AG08395 (cell line): ENCODE results near the gene ARSA.
"Not testable (repeated sequence)": the region's sequence is repeated elsewhere in the genome, so short reads cannot be mapped to it uniquely, and the experiment has no call there.

Source experiments
- DNase-seq: peaks from one replicate; pipeline ENCODE4 v3.0.0; 2012; ENCODE audit warnings: mixed read lengths, low spot score

Gene ARSA

GRCh38 chr22:50627642-50628542 lies at the start of gene ARSA:
Gene ARSA (minus strand): TSS chr22:50628152. CDS start chr22:50627779, 373 bp downstream.
- DNase-seq = peak; percentile 94

- no peak for DNase-seq
Observed at GRCh38 chr22:50676661-50677492, 48.9 kb upstream of the ARSA start.

- no peak for DNase-seq
Observed at GRCh38 chr22:50676180-50676636, 48.3 kb upstream of the ARSA start.

- no peak for DNase-seq
Observed at GRCh38 chr22:50675553-50676179, 47.7 kb upstream of the ARSA start.

GRCh38 chr22:50674606-50675552 lies 46.9 kb upstream of the ARSA start:
- DNase-seq = peak; percentile 4

GRCh38 chr22:50674130-50674500 lies 46.2 kb upstream of the ARSA start:
- peak; percentile 2 for DNase-seq

- DNase-seq = peak; percentile 2
Observed at GRCh38 chr22:50673231-50674129, 45.5 kb upstream of the ARSA start.

- DNase-seq = peak; percentile 2
Observed at GRCh38 chr22:50672471-50673230, 44.7 kb upstream of the ARSA start, which contains the start of gene SHANK3. Gene SHANK3 (plus strand): TSS chr22:50672823.

GRCh38 chr22:50672041-50672440 lies 44.1 kb upstream of the ARSA start:
- peak; percentile 2 for DNase-seq

GRCh38 chr22:50671641-50672040 lies 43.7 kb upstream of the ARSA start:
- DNase-seq = peak; percentile 2

- DNase-seq = no peak
Observed at GRCh38 chr22:50670914-50671538, 43.1 kb upstream of the ARSA start.

- peak; percentile 2 for DNase-seq
Observed at GRCh38 chr22:50670513-50670912, 42.6 kb upstream of the ARSA start.

GRCh38 chr22:50665738-50666137 lies 37.8 kb upstream of the ARSA start:
- no peak for DNase-seq

GRCh38 chr22:50665212-50665611 lies 37.3 kb upstream of the ARSA start:
- DNase-seq = no peak

- DNase-seq = no peak
Observed at GRCh38 chr22:50660306-50660705, 32.4 kb upstream of the ARSA start.

GRCh38 chr22:50659711-50660110 lies 31.8 kb upstream of the ARSA start:
- not testable (repeated sequence) for DNase-seq

GRCh38 chr22:50657925-50658324 lies 30.0 kb upstream of the ARSA start:
- no peak for DNase-seq

- DNase-seq = peak; percentile 67
Observed at GRCh38 chr22:50656122-50657070, 28.4 kb upstream of the ARSA start.
